ENCODE data around the gene CCDC154. TPM values are rescaled to one million over a fixed set of nuclear protein-coding genes. Genes with fewer than 3 reads are reported as not detected.

Gene CCDC154
- total and polyA plus RNA-seq, 8 donors, result 0.59 to 7.8 (median 2.1) TPM

DNA sequence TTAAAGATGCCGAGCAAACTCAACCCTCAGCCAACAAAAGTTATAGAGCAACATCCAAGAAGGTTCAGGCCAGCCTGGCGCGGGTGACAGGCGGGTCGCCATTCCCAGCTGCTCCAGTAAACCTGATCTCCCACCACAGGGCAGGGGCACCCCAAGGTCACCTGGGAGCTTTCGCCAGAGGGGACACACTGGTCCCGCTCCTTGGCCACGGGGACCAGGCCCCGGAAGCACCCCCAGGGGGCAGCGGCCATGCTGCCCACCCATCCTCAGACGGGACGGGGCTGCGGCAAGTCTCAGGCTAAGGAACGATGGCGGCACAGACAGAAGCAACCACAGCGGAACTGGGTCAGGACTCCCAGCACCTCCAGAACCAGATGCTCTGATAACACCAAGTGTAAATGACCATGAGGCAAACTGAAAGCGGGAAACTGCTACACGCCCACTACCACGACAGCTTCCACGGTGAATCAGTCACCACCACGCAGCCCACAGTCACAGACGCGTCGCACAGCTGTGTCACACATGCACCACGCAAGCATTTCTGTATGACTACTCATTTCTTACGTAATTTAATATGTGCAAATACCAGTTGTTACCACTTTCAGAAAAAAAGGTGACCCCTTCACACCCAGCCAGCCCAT, 14.1 kb upstream of the CCDC154 start:
- H3K9me3 ChIP-seq, result no peaks in the 10 kb centered on the region
- 94% methylated on average over 26 of the region's 26 CpGs for WGBS, 2 donors
- no peak for FAIRE-seq
- peaks cover 0 to 36% (median 2%) of the 10 kb centered on the region in 3 donors for H3K36me3 ChIP-seq
- no peak overlapping the region for H3K4me3 ChIP-seq
- no peak for TF ChIP-seq CTCF (IDR thresholded peaks at IDR 0.05)
- H3K4me1 ChIP-seq, result no peaks in the 10 kb centered on the region
- intact Hi-C loops (cut with DNase I), result no loop called here
- DNase-seq, result peak in 1 of 6 donors; percentile 30
- no peak for ATAC-seq
- H3K27me3 ChIP-seq, result no peaks in the 10 kb centered on the region
- H3K27ac ChIP-seq, result no peak overlapping the region

- DNase-seq, result peak in 1 of 6 donors; percentile 52
- peaks cover 0 to 40% (median 7%) of the 10 kb centered on the region in 3 donors for H3K36me3 ChIP-seq
- intact Hi-C loops (cut with DNase I), result no loop called here
Observed at GRCh38 chr16:1457489-1458245, 13.3 kb upstream of the CCDC154 start.

DNA sequence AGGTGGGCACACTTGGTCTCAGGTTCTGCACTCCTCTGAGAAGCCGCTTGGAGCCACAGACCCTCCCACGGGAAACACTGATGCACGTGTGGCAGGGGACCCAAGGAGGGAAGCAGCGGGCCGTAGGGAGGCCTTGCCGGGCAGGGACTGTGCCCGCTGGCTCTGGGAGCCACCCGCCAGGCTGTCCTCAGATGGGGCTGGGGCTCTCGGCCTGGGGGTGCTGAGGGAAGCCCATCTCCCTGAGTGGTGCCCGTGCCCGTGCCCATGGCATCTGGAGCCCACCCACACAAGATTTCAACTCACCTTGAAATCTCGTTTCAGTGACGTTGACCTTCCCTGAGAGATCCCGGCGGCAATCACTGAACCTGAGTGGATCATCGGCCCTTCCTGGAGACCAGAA, 12.6 kb upstream of the CCDC154 start:
- Histone ChIP-seq H3K27ac (no peak overlapping the region), H3K9me3 (no peaks in the 10 kb centered on the region), H3K27me3 (no peaks in the 10 kb centered on the region), H3K4me1 (no peaks in the 10 kb centered on the region), H3K4me3 (no peak overlapping the region), H3K36me3 (peaks cover 0 to 43% (median 7%) of the 10 kb centered on the region in 3 donors)
- FAIRE-seq (no peak), DNase-seq (peak in 1 of 6 donors; percentile 56), ATAC-seq (no peak)
- intact Hi-C loops (cut with DNase I), result no loop called here
- TF ChIP-seq CTCF (IDR thresholded peaks at IDR 0.05), result no peak
- 93 to 94% methylated on average over 16 of the region's 16 CpGs for WGBS, 2 donors

More at GRCh38 chr16:1457489-1458245, 13.3 kb upstream of the CCDC154 start:
- 93 to 95% methylated on average over 41 to 42 of the region's 42 CpGs for WGBS, 2 donors
- H3K4me3 ChIP-seq, result no peak overlapping the region
- H3K4me1 ChIP-seq, result no peaks in the 10 kb centered on the region
- H3K27ac ChIP-seq, result no peak overlapping the region
- no peaks in the 10 kb centered on the region for H3K9me3 ChIP-seq
- ATAC-seq, result no peak
- H3K27me3 ChIP-seq, result no peaks in the 10 kb centered on the region
- FAIRE-seq, result no peak
- TF ChIP-seq CTCF (IDR thresholded peaks at IDR 0.05), result no peak

DNA sequence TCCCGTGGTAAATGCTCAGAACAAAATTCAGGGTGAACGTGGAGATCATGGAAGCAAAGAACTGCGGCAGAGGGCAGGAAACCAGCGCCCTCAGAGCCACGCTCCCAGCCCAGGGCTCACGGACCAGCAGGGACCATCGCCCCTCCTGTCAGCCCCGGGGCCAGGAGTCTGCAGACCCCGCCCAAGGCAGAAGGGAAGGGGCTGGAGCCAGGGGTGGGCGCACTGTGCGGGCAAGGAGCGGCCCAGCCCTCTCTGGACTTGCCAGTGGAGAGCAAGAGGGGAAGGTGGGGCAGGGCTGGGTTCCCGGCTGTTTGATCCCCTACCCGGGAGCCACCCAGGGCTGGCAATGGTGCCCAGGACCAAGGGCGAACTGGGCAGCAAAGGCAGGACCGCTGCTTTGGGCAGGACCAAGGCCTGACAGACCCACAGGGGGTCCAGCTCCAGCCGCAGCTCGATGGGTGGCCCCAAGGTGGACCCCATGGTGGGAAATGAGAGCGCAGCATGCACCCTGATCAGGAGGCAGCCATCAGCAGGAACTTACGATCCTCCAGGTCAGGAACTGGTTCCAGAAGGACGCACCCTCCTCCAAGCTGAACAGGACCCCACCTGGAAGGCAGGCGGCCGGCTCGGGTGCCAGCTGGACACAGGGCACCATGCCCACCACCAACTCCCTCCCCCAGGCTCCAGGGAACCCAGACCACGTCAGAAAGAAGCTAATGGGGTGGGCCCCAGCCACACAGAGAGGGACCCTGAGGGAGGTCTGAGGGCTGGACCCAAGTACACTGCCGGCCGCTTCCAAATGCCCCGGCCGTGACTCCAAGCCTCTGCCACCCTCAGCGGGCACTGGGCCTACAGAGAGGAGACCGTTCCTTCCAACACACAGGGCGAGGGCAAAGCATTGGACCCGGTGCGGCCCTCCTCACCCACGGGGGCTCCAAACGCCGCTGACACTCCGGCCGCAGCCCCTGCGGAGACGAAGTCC, 11.1 kb upstream of the CCDC154 start:
- H3K9me3 ChIP-seq, result no peaks in the 10 kb centered on the region
- DNase-seq, result peak in 1 of 6 donors; percentile 53
- FAIRE-seq, result no peak
- no peaks in the 10 kb centered on the region for H3K4me1 ChIP-seq
- H3K36me3 ChIP-seq, result peaks cover 0 to 35% (median 7%) of the 10 kb centered on the region in 3 donors
- intact Hi-C loops (cut with DNase I), result no loop called here
- no peak for TF ChIP-seq CTCF (IDR thresholded peaks at IDR 0.05)
- H3K27me3 ChIP-seq, result no peaks in the 10 kb centered on the region
- 92 to 95% methylated on average over 40 to 41 of the region's 41 CpGs for WGBS, 2 donors
- no peak overlapping the region for H3K27ac ChIP-seq
- no peak for ATAC-seq
- H3K4me3 ChIP-seq, result no peak overlapping the region
